HG03025 (cell line): ENCODE data around the gene ITFG1.
A peak's percentile ranks its signal among the peaks of the same experiment; 100 is the strongest.
"Not testable (repeated sequence)": the region's sequence is repeated elsewhere in the genome, so short reads cannot be mapped to it uniquely, and the experiment has no call there.

ENCODE experiments used
- ATAC-seq: cut with Tn5 transposase; IDR thresholded peaks from one replicate; pipeline ENCODE4 v1.9.1; 2021; ENCODE audit warnings: mild to moderate bottlenecking, moderate library complexity; ENCODE audit not compliant: unreplicated experiment, low FRiP score

ITFG1 gene

GRCh38 chr16:47475786-47476185, 14.9 kb upstream of the ITFG1 start:
- ATAC-seq = no peak

GRCh38 chr16:47473792-47474191, 12.9 kb upstream of the ITFG1 start:
- ATAC-seq = no peak

GRCh38 chr16:47473004-47473403, 12.1 kb upstream of the ITFG1 start:
- not testable (repeated sequence) for ATAC-seq

GRCh38 chr16:47470810-47471209, 9.9 kb upstream of the ITFG1 start:
- no peak for ATAC-seq

- no peak for ATAC-seq
Observed at GRCh38 chr16:47470211-47470610, 9.3 kb upstream of the ITFG1 start.

GRCh38 chr16:47469227-47469626, 8.4 kb upstream of the ITFG1 start:
- ATAC-seq = no peak

GRCh38 chr16:47468070-47468689, 7.3 kb upstream of the ITFG1 start:
- not testable (repeated sequence) for ATAC-seq

GRCh38 chr16:47467501-47467900, 6.6 kb upstream of the ITFG1 start:
- no peak for ATAC-seq

- no peak for ATAC-seq
Observed at GRCh38 chr16:47465919-47466630, 5.2 kb upstream of the ITFG1 start.

GRCh38 chr16:47463771-47464624, 3.1 kb upstream of the ITFG1 start:
- ATAC-seq = no peak

GRCh38 chr16:47461598-47462266, 869 bp upstream of the ITFG1 start:
- ATAC-seq = peak; percentile 19

GRCh38 chr16:47460359-47460710, 528 bp downstream of the ITFG1 start:
- no peak for ATAC-seq

GRCh38 chr16:47459603-47460002, 1.3 kb downstream of the ITFG1 start:
- ATAC-seq = no peak

- no peak for ATAC-seq
Observed at GRCh38 chr16:47458331-47458730, 2.5 kb downstream of the ITFG1 start.

- no peak for ATAC-seq
Observed at GRCh38 chr16:47449788-47450187, 11.1 kb downstream of the ITFG1 start.

GRCh38 chr16:47448830-47449575, 11.9 kb downstream of the ITFG1 start:
- ATAC-seq = no peak

- ATAC-seq = no peak
Observed at GRCh38 chr16:47446431-47446830, 14.4 kb downstream of the ITFG1 start.

GRCh38 chr16:47442884-47443283, 18.0 kb downstream of the ITFG1 start:
- ATAC-seq = not testable (repeated sequence)

- ATAC-seq = not testable (repeated sequence)
Observed at GRCh38 chr16:47440066-47440465, 20.8 kb downstream of the ITFG1 start.

GRCh38 chr16:47434274-47434673, 26.6 kb downstream of the ITFG1 start:
- ATAC-seq = not testable (repeated sequence)
